NCI-H146 (cell line): ENCODE data around the gene TOGARAM2.

ENCODE experiments used
- DNase-seq: peaks from one replicate; lab custom pipeline; 2025; lab: John Stamatoyannopoulos, UW

TOGARAM2 gene

DNA sequence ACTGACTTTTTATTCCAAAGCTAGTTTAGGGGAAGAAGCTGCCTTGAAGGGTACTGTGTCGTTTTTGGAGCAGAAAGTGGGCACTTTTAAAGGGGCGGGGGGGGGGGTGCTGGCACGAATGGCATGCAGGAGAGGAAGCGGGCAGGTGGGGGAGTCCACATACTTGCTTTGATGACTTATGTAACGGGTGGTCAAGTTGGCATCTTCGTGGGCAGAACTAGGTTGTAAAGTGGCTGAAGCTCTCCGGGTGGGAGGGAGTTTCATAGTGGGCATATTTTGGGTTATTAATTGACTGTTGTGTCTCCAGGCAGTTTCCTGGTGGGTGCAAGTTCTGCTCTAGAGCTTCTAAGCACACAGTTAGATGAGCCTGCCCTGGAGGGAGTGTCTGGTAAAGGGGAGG, 73.3 kb downstream of the TOGARAM2 start:
- no peak for DNase-seq

DNA sequence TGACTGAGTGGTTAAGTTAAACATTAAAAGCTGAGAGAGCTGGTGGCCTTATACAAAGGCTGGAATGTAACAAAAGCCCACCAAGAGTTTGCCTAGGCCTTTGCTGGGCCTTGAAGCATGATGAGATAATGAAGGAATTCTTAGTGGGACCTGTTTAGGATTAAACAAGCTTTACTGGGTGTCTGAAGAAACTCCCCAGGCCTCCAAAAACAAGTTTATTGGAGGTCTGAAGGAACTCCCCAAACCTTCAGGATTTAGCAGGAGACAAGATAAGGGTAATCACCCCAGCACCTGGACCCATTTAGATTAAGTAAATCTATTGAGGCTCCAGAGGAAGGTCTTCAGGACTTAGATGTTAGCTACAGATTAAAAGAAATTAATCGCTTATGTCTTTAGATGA, 74.5 kb downstream of the TOGARAM2 start:
- DNase-seq: no peak

- DNase-seq: no peak
These were observed 75.4 kb downstream of the TOGARAM2 start for GRCh38 chr2:29056452-29056851.

DNA sequence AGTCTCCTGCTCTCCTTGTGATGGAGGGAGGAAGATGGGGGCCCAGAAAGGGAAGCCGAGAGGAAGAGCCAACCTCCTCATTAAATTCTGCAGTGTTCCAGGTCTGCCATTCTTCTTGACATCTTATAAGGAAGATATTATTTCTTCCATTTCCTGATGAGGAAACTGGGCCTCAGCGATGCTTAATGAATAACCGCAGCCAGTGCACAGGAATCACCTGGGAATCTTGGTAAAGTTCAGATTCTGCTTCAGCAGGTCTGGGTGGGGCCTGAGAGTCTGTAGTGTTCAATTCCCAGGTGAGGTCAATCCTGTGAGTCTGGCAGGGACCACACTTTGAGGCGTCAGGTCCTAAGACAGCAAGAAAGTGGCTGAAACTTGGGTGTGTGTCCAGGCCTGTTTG, 75.9 kb downstream of the TOGARAM2 start:
- no peak for DNase-seq

- no peak for DNase-seq
These were observed 78.5 kb downstream of the TOGARAM2 start for GRCh38 chr2:29059624-29060023.

GRCh38 chr2:29060441-29060840, 79.3 kb downstream of the TOGARAM2 start:
- DNase-seq: no peak

- DNase-seq: no peak
These were observed 80.1 kb downstream of the TOGARAM2 start for GRCh38 chr2:29061176-29061575.

DNA sequence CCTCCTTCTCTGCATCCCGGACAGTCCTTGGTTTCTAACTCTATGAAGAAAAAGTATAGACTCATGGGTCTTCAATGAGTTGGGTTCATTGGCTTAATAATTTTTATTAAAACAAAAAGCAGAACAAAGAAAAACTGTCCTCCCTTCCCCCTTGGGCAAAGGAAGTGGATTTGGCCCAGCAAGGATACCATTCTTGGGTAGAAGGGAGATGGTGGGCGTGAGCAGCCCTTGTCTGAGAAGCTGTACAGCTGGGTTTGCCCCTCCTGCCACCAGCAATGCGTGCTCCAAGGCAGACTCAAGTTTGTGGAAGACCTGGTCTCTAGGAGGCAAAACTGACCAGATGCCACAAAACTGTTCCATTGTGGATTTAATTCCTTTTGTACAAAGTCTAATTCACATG, 80.5 kb downstream of the TOGARAM2 start:
- DNase-seq: no peak

- DNase-seq: no peak
These were observed 81.3 kb downstream of the TOGARAM2 start for GRCh38 chr2:29062371-29062770.

GRCh38 chr2:29063056-29063455, 82.0 kb downstream of the TOGARAM2 start:
- no peak for DNase-seq

GRCh38 chr2:29063646-29064345, 82.7 kb downstream of the TOGARAM2 start:
- DNase-seq: no peak

DNA sequence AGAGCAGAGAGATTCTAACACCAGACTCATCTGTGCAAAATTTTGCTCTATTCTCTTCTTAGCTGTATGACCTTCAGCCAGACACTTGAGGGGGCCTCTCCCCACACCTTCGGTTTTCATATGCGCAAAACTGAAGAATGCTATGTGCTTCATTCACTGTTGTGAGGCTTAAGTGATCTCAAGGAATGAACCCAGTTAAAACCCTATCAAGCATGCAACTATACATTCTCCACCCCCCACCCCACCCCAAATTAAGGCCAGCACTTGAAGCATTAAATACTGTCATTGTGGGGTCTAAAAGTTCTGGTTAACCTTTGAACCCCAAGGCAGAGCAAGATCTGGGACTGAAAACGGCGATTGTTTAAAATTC, 83.2 kb downstream of the TOGARAM2 start:
- DNase-seq: no peak

DNA sequence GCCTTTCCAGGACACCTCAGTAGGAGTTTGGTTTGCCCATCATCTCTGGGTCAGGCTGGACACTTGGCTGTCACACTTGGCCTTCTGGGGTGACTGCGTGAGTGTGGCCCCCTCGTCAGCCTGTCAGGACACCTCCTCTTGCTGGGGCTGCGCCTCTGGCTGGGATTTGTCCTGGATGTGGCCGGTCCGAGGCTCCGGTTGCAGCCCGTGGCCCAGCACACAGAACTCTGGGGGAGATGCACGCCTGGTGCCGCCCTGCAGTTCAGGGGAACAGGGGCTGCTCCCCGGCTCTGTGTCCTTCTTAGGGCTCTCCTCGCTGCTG, 83.6 kb downstream of the TOGARAM2 start:
- no peak for DNase-seq

- DNase-seq: no peak
These were observed 84.1 kb downstream of the TOGARAM2 start for GRCh38 chr2:29065068-29065811.

DNA sequence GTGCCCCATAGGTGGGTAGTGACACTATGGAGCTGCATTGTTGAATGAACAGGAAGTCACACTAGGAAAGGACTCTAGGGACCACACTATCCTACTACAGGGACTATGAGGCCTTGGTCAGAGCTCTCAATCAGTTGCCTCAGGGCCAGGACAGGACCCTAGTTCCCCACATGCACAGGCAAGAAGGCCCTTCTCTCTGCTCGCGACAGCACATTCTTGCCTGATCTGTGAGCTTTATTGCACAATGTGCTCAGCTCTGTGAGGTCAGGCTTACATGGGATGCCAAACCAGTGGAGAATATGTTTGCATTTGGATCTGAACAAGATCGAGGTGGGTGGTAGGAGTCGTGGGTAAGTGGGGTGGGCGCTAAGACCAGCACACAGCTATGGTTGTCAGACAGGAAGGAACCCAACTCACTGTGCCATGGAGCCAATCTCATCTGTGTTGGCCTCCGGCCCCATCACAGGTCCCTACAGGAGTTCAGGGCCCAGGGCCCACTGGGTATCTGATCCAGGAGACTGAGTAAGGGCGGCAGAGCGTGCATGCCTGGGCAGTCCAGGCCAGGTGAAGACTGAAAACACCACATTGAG, 85.3 kb downstream of the TOGARAM2 start:
- DNase-seq: no peak

DNA sequence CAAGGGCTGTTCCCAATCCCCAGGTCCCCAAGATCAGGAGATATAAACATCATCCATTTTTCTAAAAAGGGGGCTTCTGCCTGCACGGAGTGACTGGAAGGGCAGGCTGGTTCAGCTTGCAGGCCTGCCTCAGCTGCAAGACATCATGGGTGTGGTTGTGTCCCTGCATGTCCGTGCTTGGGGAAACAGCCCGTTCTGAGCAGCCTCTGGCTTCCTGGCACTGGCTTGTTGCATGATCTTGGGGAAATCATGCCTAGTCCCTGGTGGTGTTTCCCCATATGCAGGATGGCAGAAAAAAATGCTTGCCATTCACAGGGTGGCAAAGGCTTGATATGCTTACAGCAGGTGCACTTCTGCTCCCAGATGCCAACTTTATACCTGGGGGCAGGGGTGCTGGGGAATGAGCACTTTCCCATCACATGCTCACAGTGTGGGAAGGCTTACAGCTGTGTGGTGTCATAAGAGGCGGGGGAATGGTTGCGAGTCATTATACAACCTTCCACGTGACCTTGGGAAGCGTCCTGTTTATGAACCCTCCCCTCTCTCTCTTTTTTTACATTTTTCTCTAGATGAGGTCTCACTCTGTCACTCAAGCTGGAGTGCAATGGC, 86.0 kb downstream of the TOGARAM2 start:
- no peak for DNase-seq

DNA sequence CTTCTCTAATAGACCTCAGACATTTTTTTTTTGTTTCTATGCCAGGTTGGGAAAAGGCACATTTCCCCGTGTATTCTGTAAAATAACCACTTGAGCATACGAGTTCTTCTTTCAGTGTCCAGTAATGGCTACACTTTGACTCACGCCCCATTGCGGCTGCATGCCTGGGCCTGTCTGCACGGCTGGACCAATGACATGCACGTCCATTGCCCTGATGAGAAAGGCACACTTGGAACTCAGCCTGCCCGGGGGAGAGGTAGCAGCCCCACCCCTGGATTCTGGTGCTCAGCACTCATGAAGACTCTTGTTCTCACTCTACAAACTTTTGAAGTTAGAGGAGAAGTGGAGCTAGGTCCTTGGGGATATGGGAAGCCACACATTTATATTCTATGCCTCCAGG, 87.4 kb downstream of the TOGARAM2 start:
- peak; percentile 7 for DNase-seq

DNA sequence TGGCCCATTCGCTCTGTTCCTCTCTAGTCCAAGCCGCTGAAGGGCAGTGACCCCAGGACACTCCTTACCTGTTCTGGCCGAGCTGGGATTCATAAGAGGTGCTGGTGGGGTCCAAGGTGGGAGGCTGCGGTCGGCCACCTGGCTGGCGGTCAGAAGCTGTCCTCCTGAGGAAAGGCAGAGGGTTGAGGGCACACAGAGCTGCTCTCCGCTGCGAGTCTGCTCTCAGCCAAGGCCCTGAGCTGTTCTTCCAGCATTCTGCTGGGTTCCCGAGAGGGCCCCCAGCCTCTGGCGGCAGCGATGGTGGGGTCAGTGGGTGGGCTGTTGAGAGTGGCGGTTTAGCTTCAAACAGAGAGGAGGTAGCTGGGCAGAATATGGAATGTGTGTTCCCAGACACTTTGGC, 89.4 kb downstream of the TOGARAM2 start:
- DNase-seq: no peak

DNA sequence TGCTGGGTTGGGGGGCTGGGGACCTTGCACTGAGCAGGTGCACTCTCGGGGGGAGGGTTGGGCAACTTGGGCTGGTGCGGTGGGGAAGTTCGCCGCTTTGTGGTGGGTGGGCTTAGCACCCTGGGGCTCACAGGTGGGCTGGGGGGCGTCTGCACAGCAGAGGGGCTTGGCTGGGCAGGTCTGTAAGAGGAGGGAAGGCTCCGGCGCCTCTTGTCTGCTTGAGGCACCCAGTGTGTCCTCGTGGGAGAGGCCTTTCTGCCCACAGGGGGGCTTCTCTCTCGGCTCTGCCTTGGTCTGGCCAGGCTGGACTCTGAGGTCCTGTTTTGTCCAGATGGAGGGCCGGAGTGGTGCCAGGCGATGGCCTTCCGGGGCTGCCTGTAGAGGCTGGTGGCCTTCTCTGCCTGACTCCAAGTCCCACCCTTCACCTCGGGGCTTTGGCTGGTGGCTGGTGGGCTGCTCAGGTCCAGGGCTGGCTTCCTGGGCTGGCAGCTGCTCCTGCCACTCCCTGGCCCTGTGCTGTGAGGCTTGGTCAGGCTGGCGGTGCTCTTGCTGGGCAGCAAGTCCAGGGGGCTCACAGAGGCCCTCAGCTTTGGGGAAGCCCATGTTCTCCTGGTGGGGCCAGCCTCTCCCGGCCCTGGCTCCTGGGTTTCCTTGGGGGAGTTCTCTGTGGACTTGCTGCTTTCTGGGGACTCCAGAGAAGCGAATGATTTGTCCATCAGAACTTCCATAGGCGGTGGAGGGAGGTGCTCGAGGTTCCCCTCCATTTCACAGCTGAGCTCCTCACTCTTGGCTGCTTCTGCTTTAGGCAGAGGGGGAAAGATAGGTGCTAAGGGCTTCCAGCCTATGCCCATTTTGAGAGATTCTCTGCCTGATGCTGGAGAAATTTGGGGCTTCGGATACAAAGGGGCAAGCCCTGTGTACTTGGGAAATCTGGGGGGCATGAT, 90.2 kb downstream of the TOGARAM2 start:
- no peak for DNase-seq

GRCh38 chr2:29072251-29072650, 91.2 kb downstream of the TOGARAM2 start:
- DNase-seq: no peak

DNA sequence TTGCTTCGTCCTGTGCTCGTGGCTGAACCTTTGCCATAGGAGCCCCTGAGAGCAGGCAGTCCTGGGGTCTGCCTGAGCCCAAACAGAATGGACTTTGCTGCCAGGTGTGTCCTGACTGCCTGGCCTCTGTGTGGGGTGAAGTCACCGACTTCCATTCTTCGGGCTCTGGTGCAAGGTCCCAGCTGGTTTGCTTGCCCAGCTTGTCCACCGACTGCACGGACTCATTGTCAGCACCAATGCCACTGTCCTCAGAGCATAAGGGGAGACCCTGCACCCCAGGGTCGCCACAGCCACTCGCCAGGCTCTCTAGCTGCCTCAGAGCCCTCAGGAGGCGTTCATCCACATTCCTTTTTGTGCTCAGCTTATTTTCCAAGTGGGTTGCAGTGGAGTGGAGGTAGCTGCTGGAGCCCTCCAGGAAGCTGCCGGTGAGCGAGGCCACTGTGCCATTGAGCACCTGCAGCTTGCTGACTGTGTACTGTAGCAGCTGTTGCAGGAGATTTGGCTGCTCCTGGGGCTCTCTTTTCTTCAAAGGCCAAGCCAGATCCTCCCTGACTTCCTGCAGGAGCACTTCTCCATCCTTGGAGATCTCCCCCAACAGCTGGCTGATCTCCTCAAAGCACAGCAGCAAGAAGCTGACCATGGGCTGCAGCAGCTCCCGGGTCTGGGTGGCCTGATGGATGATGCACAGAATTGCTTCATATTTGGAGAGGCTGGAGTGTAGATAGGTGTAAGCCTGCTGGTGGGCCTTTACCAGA, 92.0 kb downstream of the TOGARAM2 start:
- no peak for DNase-seq
